ENCODE data around the gene ROPN1L.
"Not testable (repeated sequence)": the region's sequence is repeated elsewhere in the genome, so short reads cannot be mapped to it uniquely, and the experiment has no call there.

GRCh38 chr5:10392567-10393328 lies 48.9 kb upstream of the ROPN1L start:
- TF ChIP-seq EP300 (IDR thresholded peaks at IDR 0.05; ENCODE audit: low read depth in 2 of 2, low read length in 2 of 2); EP300 (CRISPR knock-in tag; IDR thresholded peaks at IDR 0.05; ENCODE audit: borderline replicate concordance); TCF12 (IDR thresholded peaks at IDR 0.05); TCF12 (CRISPR knock-in tag; IDR thresholded peaks at IDR 0.05); ASH2L (IDR thresholded peaks at IDR 0.05; ENCODE audit: insufficient read length, low read depth, low read length); ZNF12 (CRISPR knock-in tag; IDR thresholded peaks at IDR 0.05); SIN3A (IDR thresholded peaks at IDR 0.05; ENCODE audit: borderline replicate concordance, low read depth, low read length); HDAC2 (CRISPR knock-in tag; IDR thresholded peaks at IDR 0.05); ZNF607 (CRISPR knock-in tag; IDR thresholded peaks at IDR 0.05; ENCODE audit: borderline replicate concordance); CTCF (CRISPR knock-in tag; IDR thresholded peaks at IDR 0.05); MXI1 (IDR thresholded peaks at IDR 0.05; ENCODE audit: borderline replicate concordance, low read depth, low read length); POLR2A (IDR thresholded peaks at IDR 0.05; ENCODE audit: insufficient read depth in 1 of 2, low read depth in 2 of 2, low read length in 2 of 2); RBFOX2 (IDR thresholded peaks at IDR 0.05; ENCODE audit: low read depth, low read length); ZNF737 (CRISPR knock-in tag; IDR thresholded peaks at IDR 0.05; ENCODE audit: borderline replicate concordance): not testable (repeated sequence)
